ENCODE data around the gene RIBC2.

The RIBC2 gene

GRCh38 chr22:45473626-45474237 lies 60.2 kb downstream of the RIBC2 start:
- ATAC-seq (replicated peaks; ENCODE audit: extremely low read depth, poor library complexity, severe bottlenecking) (no peak), DNase-seq (ENCODE audit: low spot score in 2 of 2) (no peak)
- no peak overlapping the region for H3K4me3 Mint-ChIP-seq
- peaks cover 47% of the 10 kb centered on the region for H3K27me3 Mint-ChIP-seq
- no peak overlapping the region for H3K27ac Mint-ChIP-seq (ENCODE audit: low read depth)
- H3K36me3 Mint-ChIP-seq (ENCODE audit: insufficient read depth) = no peaks in the 10 kb centered on the region
- H3K9me3 Mint-ChIP-seq = no peaks in the 10 kb centered on the region
- H3K4me1 Mint-ChIP-seq = no peaks in the 10 kb centered on the region

- no peaks in the 10 kb centered on the region for H3K36me3 Mint-ChIP-seq (ENCODE audit: insufficient read depth)
- no peaks in the 10 kb centered on the region for H3K4me1 Mint-ChIP-seq
- no peak overlapping the region for H3K4me3 Mint-ChIP-seq
- H3K9me3 Mint-ChIP-seq = no peaks in the 10 kb centered on the region
- no peak overlapping the region for H3K27ac Mint-ChIP-seq (ENCODE audit: low read depth)
- peaks cover 47% of the 10 kb centered on the region for H3K27me3 Mint-ChIP-seq
- DNase-seq (ENCODE audit: low spot score in 2 of 2) (no peak), ATAC-seq (replicated peaks; ENCODE audit: extremely low read depth, poor library complexity, severe bottlenecking) (no peak)
These were observed 61.7 kb downstream of the RIBC2 start for GRCh38 chr22:45475063-45475747.

GRCh38 chr22:45475851-45476514 lies 62.5 kb downstream of the RIBC2 start:
- peaks cover 47% of the 10 kb centered on the region for H3K27me3 Mint-ChIP-seq
- ATAC-seq (replicated peaks; ENCODE audit: extremely low read depth, poor library complexity, severe bottlenecking) = no peak
- DNase-seq (ENCODE audit: low spot score in 2 of 2) = no peak
- no peak overlapping the region for H3K4me3 Mint-ChIP-seq
- no peaks in the 10 kb centered on the region for H3K36me3 Mint-ChIP-seq (ENCODE audit: insufficient read depth)
- H3K27ac Mint-ChIP-seq (ENCODE audit: low read depth) = no peak overlapping the region
- no peaks in the 10 kb centered on the region for H3K9me3 Mint-ChIP-seq
- H3K4me1 Mint-ChIP-seq = no peaks in the 10 kb centered on the region

GRCh38 chr22:45476814-45477213 lies 63.3 kb downstream of the RIBC2 start:
- Mint-ChIP-seq H3K27ac (ENCODE audit: low read depth) (no peak overlapping the region), H3K9me3 (no peaks in the 10 kb centered on the region), H3K4me1 (no peaks in the 10 kb centered on the region), H3K27me3 (peaks cover 47% of the 10 kb centered on the region), H3K4me3 (no peak overlapping the region), H3K36me3 (ENCODE audit: insufficient read depth) (no peaks in the 10 kb centered on the region)
- ATAC-seq (replicated peaks; ENCODE audit: extremely low read depth, poor library complexity, severe bottlenecking) = no peak
- no peak for DNase-seq (ENCODE audit: low spot score in 2 of 2)

- Mint-ChIP-seq H3K9me3 (no peaks in the 10 kb centered on the region), H3K4me1 (no peaks in the 10 kb centered on the region), H3K4me3 (no peak overlapping the region), H3K27ac (ENCODE audit: low read depth) (no peak overlapping the region), H3K27me3 (peaks cover 51% of the 10 kb centered on the region), H3K36me3 (ENCODE audit: insufficient read depth) (no peaks in the 10 kb centered on the region)
- DNase-seq (ENCODE audit: low spot score in 2 of 2) (no peak), ATAC-seq (replicated peaks; ENCODE audit: extremely low read depth, poor library complexity, severe bottlenecking) (no peak)
These were observed 64.0 kb downstream of the RIBC2 start for GRCh38 chr22:45477366-45478107.

GRCh38 chr22:45478108-45478771 lies 64.7 kb downstream of the RIBC2 start:
- no peak for ATAC-seq (replicated peaks; ENCODE audit: extremely low read depth, poor library complexity, severe bottlenecking)
- Mint-ChIP-seq H3K4me1 (no peaks in the 10 kb centered on the region), H3K27me3 (peaks cover 57% of the 10 kb centered on the region), H3K9me3 (no peaks in the 10 kb centered on the region), H3K27ac (ENCODE audit: low read depth) (no peak overlapping the region), H3K4me3 (no peak overlapping the region), H3K36me3 (ENCODE audit: insufficient read depth) (no peaks in the 10 kb centered on the region)
- DNase-seq (ENCODE audit: low spot score in 2 of 2) = no peak

- Mint-ChIP-seq H3K36me3 (ENCODE audit: insufficient read depth) (no peaks in the 10 kb centered on the region), H3K27ac (ENCODE audit: low read depth) (no peak overlapping the region), H3K4me3 (no peak overlapping the region), H3K9me3 (no peaks in the 10 kb centered on the region), H3K27me3 (peaks cover 52% of the 10 kb centered on the region), H3K4me1 (no peaks in the 10 kb centered on the region)
- ATAC-seq (replicated peaks; ENCODE audit: extremely low read depth, poor library complexity, severe bottlenecking) = no peak
- no peak for DNase-seq (ENCODE audit: low spot score in 2 of 2)
These were observed 67.2 kb downstream of the RIBC2 start for GRCh38 chr22:45480717-45481116.

GRCh38 chr22:45481661-45482060 lies 68.2 kb downstream of the RIBC2 start:
- Mint-ChIP-seq H3K27ac (ENCODE audit: low read depth) (no peak overlapping the region), H3K9me3 (no peaks in the 10 kb centered on the region), H3K27me3 (peaks cover 50% of the 10 kb centered on the region), H3K36me3 (ENCODE audit: insufficient read depth) (no peaks in the 10 kb centered on the region), H3K4me3 (no peak overlapping the region), H3K4me1 (no peaks in the 10 kb centered on the region)
- ATAC-seq (replicated peaks; ENCODE audit: extremely low read depth, poor library complexity, severe bottlenecking) (no peak), DNase-seq (ENCODE audit: low spot score in 2 of 2) (no peak)
